ENCODE measurements around the gene B4GALT5. TPM values are rescaled to one million over a fixed set of nuclear protein-coding genes. Genes with fewer than 3 reads are reported as not detected.
A peak's percentile ranks its signal among the peaks of the same experiment; 100 is the strongest.
"Not testable (repeated sequence)": the region's sequence is repeated elsewhere in the genome, so short reads cannot be mapped to it uniquely, and the experiment has no call there.

The B4GALT5 gene
- total RNA-seq, 1 donor from 2014 or later, result 28.0 TPM

GRCh38 chr20:49617394-49617793 is 96.3 kb downstream of the B4GALT5 start:
- DNase-seq (ENCODE audit: low spot score); intact Hi-C loops (cut with DNase I): not testable (repeated sequence)

- intact Hi-C loops (cut with DNase I), result no loop called here
- no peak for DNase-seq (ENCODE audit: low spot score)
Measured at GRCh38 chr20:49616154-49617007, 97.3 kb downstream of the B4GALT5 start.

- DNase-seq (ENCODE audit: low spot score), result no peak
- intact Hi-C loops (cut with DNase I), result no loop called here
Measured at GRCh38 chr20:49615401-49616153, 98.1 kb downstream of the B4GALT5 start.

- intact Hi-C loops (cut with DNase I); DNase-seq (ENCODE audit: low spot score): not testable (repeated sequence)
Measured at GRCh38 chr20:49615051-49615400, 98.7 kb downstream of the B4GALT5 start.

- intact Hi-C loops (cut with DNase I), result loop anchor here (5.0 kb wide), 3 partner anchors 208 to 313 kb away; no protein-coding TSS in a partner anchor
- DNase-seq (ENCODE audit: low spot score), result no peak
Measured at GRCh38 chr20:49614338-49615050, 99.2 kb downstream of the B4GALT5 start.

GRCh38 chr20:49612127-49612738 is 101.4 kb downstream of the B4GALT5 start:
- DNase-seq (ENCODE audit: low spot score), result no peak
- intact Hi-C loops (cut with DNase I), result loop anchor here (5.0 kb wide), 3 partner anchors 210 to 315 kb away; no protein-coding TSS in a partner anchor

GRCh38 chr20:49611539-49612126 is 102.0 kb downstream of the B4GALT5 start:
- intact Hi-C loops (cut with DNase I), result loop anchor here (2.0 to 5.0 kb wide), 4 partner anchors 211 to 316 kb away; no protein-coding TSS in a partner anchor
- DNase-seq (ENCODE audit: low spot score), result not testable (repeated sequence)

- peak; percentile 92 for DNase-seq (ENCODE audit: low spot score)
- intact Hi-C loops (cut with DNase I), result loop anchor here (2.0 to 5.0 kb wide), 4 partner anchors 211 to 316 kb away; no protein-coding TSS in a partner anchor
Measured at GRCh38 chr20:49610691-49611538, 102.8 kb downstream of the B4GALT5 start.

- intact Hi-C loops (cut with DNase I), result loop anchor here (2.0 to 5.0 kb wide), 2 partner anchors 66 to 277 kb away; no protein-coding TSS in a partner anchor
Measured at GRCh38 chr20:49608752-49609670, 104.7 kb downstream of the B4GALT5 start.

GRCh38 chr20:49607568-49607967 is 106.1 kb downstream of the B4GALT5 start:
- DNase-seq (ENCODE audit: low spot score), result no peak
- intact Hi-C loops (cut with DNase I), result loop anchor here (5.0 kb wide), 1 partner anchor 275 kb away; no protein-coding TSS in a partner anchor

More at GRCh38 chr20:49608752-49609670, 104.7 kb downstream of the B4GALT5 start:
- peak; percentile 90 for DNase-seq (ENCODE audit: low spot score)

- no peak for DNase-seq (ENCODE audit: low spot score)
- intact Hi-C loops (cut with DNase I), result no loop called here
Measured at GRCh38 chr20:49603209-49603627, 110.5 kb downstream of the B4GALT5 start.

GRCh38 chr20:49602345-49603208 is 111.1 kb downstream of the B4GALT5 start:
- DNase-seq (ENCODE audit: low spot score), result no peak
- intact Hi-C loops (cut with DNase I), result no loop called here

- DNase-seq (ENCODE audit: low spot score), result no peak
- intact Hi-C loops (cut with DNase I), result no loop called here
Measured at GRCh38 chr20:49601153-49601924, 112.3 kb downstream of the B4GALT5 start.

- intact Hi-C loops (cut with DNase I), result no loop called here
- no peak for DNase-seq (ENCODE audit: low spot score)
Measured at GRCh38 chr20:49599746-49600113, 113.9 kb downstream of the B4GALT5 start.

- intact Hi-C loops (cut with DNase I), result no loop called here
Measured at GRCh38 chr20:49597825-49598395, 115.8 kb downstream of the B4GALT5 start.

More at GRCh38 chr20:49597825-49598395, 115.8 kb downstream of the B4GALT5 start:
- DNase-seq (ENCODE audit: low spot score), result no peak

All from cardiac septum (tissue), 1 donor.